IPS-20b (cell line): ENCODE measurements around the gene ANKS1B.

ENCODE experiments used
- H3K27ac ChIP-seq: one replicate; pipeline ENCODE4 v1.5.1; 2013; ENCODE audit warnings: low read length
- H3K27me3 ChIP-seq: 2 replicates; pipeline ENCODE4 v1.6.1; 2013; ENCODE audit warnings: mild to moderate bottlenecking, low read length, inconsistent platforms; ENCODE audit not compliant: insufficient read depth
- H3K36me3 ChIP-seq: 2 replicates; pipeline ENCODE4 v1.6.1; 2013; ENCODE audit warnings: low read depth, mild to moderate bottlenecking, inconsistent platforms, low read length, moderate library complexity; ENCODE audit not compliant: insufficient read depth
- H3K4me1 ChIP-seq: 2 replicates; pipeline ENCODE4 v1.6.1; 2013; ENCODE audit warnings: mild to moderate bottlenecking, control low read depth, inconsistent platforms, low read length, moderate library complexity; ENCODE audit not compliant: insufficient read depth
- H3K4me3 ChIP-seq: 2 replicates; pipeline ENCODE4 v1.5.1; 2013; ENCODE audit warnings: mild to moderate bottlenecking, low read length, inconsistent platforms
- H3K9ac ChIP-seq: 2 replicates; pipeline ENCODE4 v1.6.1; 2013; ENCODE audit warnings: low read depth, mild to moderate bottlenecking, inconsistent platforms, low read length, moderate library complexity
- H3K9me3 ChIP-seq: 2 replicates; pipeline ENCODE4 v1.6.1; 2013; ENCODE audit warnings: mild to moderate bottlenecking, low read depth, low read length, inconsistent platforms; ENCODE audit not compliant: insufficient read depth

ANKS1B gene

DNA sequence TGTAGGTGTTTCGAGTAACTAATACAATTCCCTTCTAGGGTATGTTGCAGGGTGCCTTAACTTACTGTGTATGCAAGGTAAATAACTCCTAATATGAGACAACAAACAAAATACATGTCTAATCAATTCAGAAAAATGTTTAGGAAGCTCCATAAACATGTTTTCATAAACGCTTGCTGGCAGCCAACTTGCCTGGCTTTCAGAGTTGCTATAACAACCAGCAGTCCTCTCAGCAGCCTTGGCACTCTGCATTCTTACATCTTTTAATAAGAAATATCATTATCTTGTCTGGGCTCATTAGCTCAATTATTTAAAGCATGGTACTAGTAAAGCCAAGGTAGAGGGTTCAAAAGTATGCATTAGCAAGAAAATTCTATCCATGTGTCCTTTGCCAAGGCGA lies 862.2 kb downstream of the ANKS1B start:
- Histone ChIP-seq H3K9ac (no peak overlapping the region), H3K27me3 (no peaks in the 10 kb centered on the region)

DNA sequence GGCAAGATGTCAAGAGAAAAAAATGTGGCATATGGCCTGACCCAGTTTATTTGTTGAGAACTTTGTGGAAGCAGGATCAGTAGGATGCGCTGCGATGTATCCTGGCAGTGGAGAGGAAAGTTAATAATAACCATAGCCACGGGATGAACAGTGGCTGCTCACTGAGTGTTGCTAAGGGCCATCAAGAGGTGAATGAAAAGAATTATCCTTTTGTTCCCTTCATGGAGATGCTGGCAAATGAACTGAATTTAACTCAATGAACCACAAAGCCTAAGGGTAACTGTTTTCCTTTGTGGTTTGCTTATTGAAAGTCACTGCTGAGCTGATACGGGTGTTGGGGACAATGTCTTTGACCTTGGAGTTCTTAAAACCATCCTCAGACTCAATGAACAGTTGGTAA lies 863.2 kb downstream of the ANKS1B start:
- H3K36me3 ChIP-seq: no peaks in the 10 kb centered on the region
- no peaks in the 10 kb centered on the region for H3K9me3 ChIP-seq
- no peak overlapping the region for H3K27ac ChIP-seq
- H3K4me1 ChIP-seq: no peaks in the 10 kb centered on the region
- no peaks in the 10 kb centered on the region for H3K27me3 ChIP-seq
- H3K9ac ChIP-seq: no peak overlapping the region
- H3K4me3 ChIP-seq: no peak overlapping the region

More for the DNA sequence above, 862.2 kb downstream of the ANKS1B start:
- H3K27ac ChIP-seq: no peak overlapping the region
- no peaks in the 10 kb centered on the region for H3K9me3 ChIP-seq
- H3K4me1 ChIP-seq: no peaks in the 10 kb centered on the region
- H3K36me3 ChIP-seq: no peaks in the 10 kb centered on the region
- no peak overlapping the region for H3K4me3 ChIP-seq

DNA sequence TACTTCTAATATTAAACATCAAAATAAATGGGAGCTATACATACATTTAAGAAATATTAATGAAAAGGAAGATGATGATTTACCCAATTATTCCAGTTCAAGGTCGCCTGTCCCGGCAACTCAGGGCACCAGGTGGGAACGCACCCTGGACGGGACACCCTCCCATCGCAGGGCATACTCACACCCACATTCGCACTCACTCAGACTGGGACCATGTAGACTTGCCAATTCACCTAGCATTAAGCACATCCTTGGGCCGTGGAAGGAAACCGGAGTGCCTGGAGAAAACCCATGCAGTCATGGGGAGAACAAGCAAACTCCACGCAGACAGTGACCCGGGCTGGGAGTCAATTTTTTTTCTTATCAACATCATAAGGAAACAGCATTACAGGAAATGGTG lies 864.8 kb downstream of the ANKS1B start:
- H3K27me3 ChIP-seq: no peaks in the 10 kb centered on the region
- no peaks in the 10 kb centered on the region for H3K9me3 ChIP-seq
- H3K27ac ChIP-seq: no peak overlapping the region
- H3K4me1 ChIP-seq: no peaks in the 10 kb centered on the region
- H3K36me3 ChIP-seq: no peaks in the 10 kb centered on the region
- no peak overlapping the region for H3K9ac ChIP-seq
- H3K4me3 ChIP-seq: no peak overlapping the region

DNA sequence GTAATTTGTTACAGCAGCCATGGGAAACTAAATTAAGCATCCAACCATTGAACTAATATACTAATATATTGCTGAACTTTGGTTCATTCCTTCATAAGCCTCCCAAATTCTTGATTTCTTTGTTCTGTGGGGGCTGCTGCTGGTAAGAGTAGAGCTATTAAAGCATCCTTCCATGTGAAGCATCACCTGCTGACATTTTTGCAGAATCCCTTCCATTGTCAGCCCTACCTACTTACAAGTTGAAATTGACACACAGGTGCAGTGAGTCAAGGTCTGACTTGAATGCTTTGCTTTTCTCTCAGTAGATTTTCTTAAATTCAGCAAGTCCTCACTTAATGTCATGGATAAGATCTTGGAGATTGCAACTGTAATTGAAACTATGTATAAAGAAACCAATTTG lies 865.3 kb downstream of the ANKS1B start:
- no peaks in the 10 kb centered on the region for H3K9me3 ChIP-seq
- no peak overlapping the region for H3K27ac ChIP-seq
- H3K9ac ChIP-seq: no peak overlapping the region
- no peaks in the 10 kb centered on the region for H3K27me3 ChIP-seq
- no peaks in the 10 kb centered on the region for H3K36me3 ChIP-seq
- no peaks in the 10 kb centered on the region for H3K4me1 ChIP-seq
- no peak overlapping the region for H3K4me3 ChIP-seq

DNA sequence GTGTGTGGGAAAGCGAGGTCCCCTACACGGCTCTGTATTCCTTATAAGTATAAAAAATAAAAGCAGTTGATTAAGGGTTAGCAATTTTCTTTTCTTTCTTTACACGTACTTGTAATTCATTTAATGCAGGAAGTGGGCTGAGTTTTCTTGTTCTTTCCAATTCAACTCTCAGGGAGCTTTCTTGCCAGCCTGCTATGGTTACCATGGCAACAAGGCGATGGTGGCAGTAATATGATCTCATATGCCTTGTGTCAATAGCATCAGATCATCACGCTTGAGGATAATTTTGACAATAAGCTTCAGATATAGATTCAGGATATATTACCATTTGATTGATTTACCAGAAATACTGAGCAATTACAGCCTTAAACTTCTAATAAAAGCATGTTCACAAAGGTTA lies 873.1 kb downstream of the ANKS1B start:
- H3K9me3 ChIP-seq: no peaks in the 10 kb centered on the region
- H3K27me3 ChIP-seq: no peaks in the 10 kb centered on the region
- H3K27ac ChIP-seq: no peak overlapping the region
- no peak overlapping the region for H3K4me3 ChIP-seq
- H3K9ac ChIP-seq: no peak overlapping the region
- H3K4me1 ChIP-seq: peaks cover 3% of the 10 kb centered on the region; the same call in 1 of the 2 replicates
- H3K36me3 ChIP-seq: no peaks in the 10 kb centered on the region

DNA sequence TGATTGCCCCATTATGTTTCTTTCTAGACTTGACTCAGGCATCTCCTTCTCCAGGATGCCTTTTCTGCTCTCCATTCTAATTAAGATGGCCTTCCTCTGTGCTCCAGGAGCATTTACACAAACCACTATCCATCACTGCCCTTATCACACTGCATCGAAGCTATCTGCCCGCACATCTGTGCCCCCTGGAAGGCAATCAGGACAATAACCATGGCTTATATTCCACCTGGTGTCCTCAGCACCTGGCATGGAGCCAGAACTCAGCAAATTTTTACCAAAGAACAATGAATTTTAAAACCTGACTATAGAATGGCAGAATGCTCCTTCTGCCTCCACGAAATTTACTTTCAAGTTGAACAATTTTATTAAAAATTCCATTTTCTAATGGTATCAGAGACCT lies 873.9 kb downstream of the ANKS1B start:
- peaks cover 3% of the 10 kb centered on the region; the same call in 1 of the 2 replicates for H3K4me1 ChIP-seq
- H3K27ac ChIP-seq: no peak overlapping the region
- no peak overlapping the region for H3K9ac ChIP-seq
- H3K4me3 ChIP-seq: no peak overlapping the region
- no peaks in the 10 kb centered on the region for H3K9me3 ChIP-seq
- H3K36me3 ChIP-seq: no peaks in the 10 kb centered on the region
- H3K27me3 ChIP-seq: no peaks in the 10 kb centered on the region

DNA sequence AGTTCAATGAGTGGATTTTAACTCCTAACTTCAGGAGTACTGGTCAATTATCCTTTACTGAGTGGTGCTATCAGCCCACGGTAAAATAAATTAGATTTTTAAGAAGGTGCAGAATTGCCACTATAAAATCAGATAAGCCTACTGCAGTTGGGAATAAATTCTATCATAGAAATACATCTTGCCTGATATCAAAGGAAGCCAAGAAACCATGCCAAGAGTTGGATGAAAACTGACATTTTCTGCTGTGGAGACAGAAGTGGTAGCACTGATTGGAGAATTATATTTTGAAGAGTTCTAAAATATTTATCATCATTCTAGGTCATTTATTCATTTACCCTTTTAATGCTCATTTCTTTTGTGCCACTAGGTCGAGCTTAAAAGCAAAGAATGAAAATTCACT lies 874.5 kb downstream of the ANKS1B start:
- no peak overlapping the region for H3K9ac ChIP-seq
- H3K27me3 ChIP-seq: no peaks in the 10 kb centered on the region
- no peaks in the 10 kb centered on the region for H3K36me3 ChIP-seq
- no peaks in the 10 kb centered on the region for H3K9me3 ChIP-seq
- no peak overlapping the region for H3K4me3 ChIP-seq
- H3K27ac ChIP-seq: no peak overlapping the region
- H3K4me1 ChIP-seq: peaks cover 3% of the 10 kb centered on the region; the same call in 1 of the 2 replicates

DNA sequence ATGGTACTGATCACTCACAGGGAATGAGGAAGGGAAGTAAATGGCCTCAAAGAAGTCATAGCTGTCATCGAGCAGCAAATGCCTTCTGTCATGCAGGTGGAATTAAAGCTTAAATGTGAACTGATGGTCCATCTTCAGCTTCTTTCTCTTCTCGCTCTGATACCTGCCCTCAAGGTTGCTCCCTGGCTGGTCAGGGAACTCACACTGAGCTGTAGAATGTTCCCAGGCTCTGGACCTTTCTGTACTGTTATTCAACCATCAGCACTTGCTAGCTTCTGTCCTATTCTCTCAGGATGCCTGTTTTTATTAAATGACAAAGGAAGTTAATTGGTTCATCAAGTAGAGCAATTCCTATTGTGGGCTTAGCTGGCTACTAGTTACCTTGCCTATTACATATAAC lies 875.8 kb downstream of the ANKS1B start:
- Histone ChIP-seq H3K9ac (no peak overlapping the region), H3K27me3 (no peaks in the 10 kb centered on the region), H3K4me3 (no peak overlapping the region), H3K27ac (no peak overlapping the region), H3K9me3 (no peaks in the 10 kb centered on the region), H3K4me1 (peaks cover 3% of the 10 kb centered on the region; the same call in 1 of the 2 replicates), H3K36me3 (no peaks in the 10 kb centered on the region)

DNA sequence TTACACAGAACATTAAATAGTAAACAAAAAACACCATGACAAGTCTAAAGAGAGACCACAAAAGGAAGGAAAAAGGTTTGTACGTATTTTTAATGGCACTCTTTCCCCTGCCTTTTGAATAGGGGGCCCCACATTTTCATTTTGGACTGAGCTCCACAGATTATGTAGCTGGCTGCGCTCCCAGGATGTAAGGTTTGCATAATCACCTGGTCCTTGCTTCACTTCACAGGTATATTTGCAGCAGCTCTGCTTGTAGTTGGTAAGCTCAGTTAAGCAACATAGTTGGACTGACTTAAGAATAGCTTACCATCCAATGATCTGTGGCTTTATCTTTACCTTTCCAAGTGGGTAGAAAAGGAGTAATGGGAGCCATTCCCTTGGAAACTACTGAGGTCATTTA lies 885.0 kb downstream of the ANKS1B start:
- H3K9me3 ChIP-seq: no peaks in the 10 kb centered on the region
- H3K36me3 ChIP-seq: no peaks in the 10 kb centered on the region
- no peak overlapping the region for H3K4me3 ChIP-seq
- no peak overlapping the region for H3K9ac ChIP-seq
- no peaks in the 10 kb centered on the region for H3K27me3 ChIP-seq
- peaks cover 4% of the 10 kb centered on the region; the same call in 1 of the 2 replicates for H3K4me1 ChIP-seq
- H3K27ac ChIP-seq: no peak overlapping the region

DNA sequence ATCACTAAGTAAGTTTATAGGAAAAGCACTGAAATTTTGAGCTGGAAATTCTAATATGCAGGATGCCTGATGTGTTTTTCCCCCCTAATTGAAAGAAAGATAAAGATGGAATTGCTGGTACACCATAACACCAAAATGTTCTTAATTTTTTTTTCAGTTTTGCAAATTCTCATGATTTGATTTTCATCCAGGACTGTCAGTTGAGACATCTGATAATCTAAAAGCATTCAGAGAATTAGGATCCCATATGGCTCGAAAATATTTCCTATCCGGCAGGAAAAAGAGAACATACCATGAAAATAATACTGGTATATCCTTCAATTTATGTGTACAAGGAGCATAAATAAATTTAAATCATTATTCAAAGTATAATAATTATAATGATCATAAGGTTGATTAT lies 887.6 kb downstream of the ANKS1B start:
- H3K4me3 ChIP-seq: no peak overlapping the region
- no peaks in the 10 kb centered on the region for H3K27me3 ChIP-seq
- no peaks in the 10 kb centered on the region for H3K36me3 ChIP-seq
- H3K9ac ChIP-seq: no peak overlapping the region
- H3K4me1 ChIP-seq: peaks cover 7% of the 10 kb centered on the region; the same call in 1 of the 2 replicates
- no peaks in the 10 kb centered on the region for H3K9me3 ChIP-seq
- H3K27ac ChIP-seq: no peak overlapping the region

DNA sequence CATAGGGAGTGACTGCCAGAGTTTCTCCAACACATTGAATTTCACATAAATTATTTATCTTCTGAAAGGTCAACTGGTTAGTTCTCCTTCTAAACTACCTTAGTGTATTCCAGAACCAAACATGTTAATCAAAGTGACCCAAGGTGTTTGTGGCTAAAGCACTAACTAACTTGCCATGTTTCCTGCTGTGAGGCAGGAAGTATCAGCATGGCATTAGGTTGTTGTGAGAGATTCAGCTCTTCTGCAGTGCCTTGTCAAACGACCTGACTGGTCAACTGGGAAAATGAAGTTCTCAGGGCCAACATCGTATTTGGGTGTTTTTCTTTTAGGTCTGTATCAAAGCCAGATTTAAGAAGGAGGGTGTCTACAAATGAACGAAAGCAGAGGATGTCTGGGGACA lies 891.6 kb downstream of the ANKS1B start:
- no peaks in the 10 kb centered on the region for H3K9me3 ChIP-seq
- no peak overlapping the region for H3K9ac ChIP-seq
- 0 out of 2 replicates have a peak, but pooled peaks cover 3% of the 10 kb centered on the region for H3K4me1 ChIP-seq

DNA sequence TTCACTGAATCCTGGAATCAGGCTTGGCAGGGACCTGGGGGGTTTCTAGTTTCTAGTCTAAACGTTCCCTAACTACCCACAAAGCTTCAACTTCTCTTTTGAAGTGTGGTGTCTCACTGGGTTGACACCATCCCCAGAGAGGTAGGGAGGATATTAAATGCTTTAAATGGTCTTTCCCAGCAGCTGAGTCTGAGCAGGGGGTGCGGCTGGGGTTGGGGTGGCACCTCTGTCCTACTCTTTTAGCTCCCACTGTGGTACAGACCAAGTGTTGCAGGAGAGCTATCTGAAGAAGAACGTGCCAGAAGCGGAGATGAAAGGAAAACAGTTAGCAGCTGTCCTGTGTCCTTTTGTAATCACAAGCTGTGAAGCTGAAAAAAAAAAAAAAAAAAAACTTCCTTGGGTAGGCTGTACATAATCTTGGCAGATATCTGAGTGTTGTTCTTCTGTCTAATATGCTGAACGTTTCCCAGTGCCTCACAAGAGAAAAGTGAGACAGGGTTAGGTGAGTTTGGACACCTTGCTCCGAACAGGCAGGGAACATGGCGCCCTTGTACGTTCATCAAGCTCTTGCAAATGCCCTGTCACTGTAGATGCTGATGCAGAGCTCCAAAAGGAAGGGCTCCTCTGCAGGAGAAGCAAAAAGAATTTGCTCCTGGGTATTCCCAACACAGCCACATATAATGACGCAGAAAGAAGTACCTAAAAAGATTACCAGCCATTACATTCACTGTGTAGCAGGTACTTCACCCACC lies 892.5 kb downstream of the ANKS1B start:
- Histone ChIP-seq H3K9ac (no peak overlapping the region), H3K4me1 (peaks cover 8% of the 10 kb centered on the region; the same call in 1 of the 2 replicates), H3K27me3 (no peaks in the 10 kb centered on the region), H3K4me3 (no peak overlapping the region), H3K36me3 (no peaks in the 10 kb centered on the region), H3K9me3 (no peaks in the 10 kb centered on the region), H3K27ac (no peak overlapping the region)

More for the DNA sequence above, 891.6 kb downstream of the ANKS1B start:
- Histone ChIP-seq H3K4me3 (no peak overlapping the region), H3K27me3 (no peaks in the 10 kb centered on the region), H3K36me3 (no peaks in the 10 kb centered on the region), H3K27ac (no peak overlapping the region)
